G401 (cell line): ENCODE measurements around the gene EPHB2. TPM values are rescaled to one million over a fixed set of nuclear protein-coding genes. Genes with fewer than 3 reads are reported as not detected.

Experiments
- DNase-seq: peaks from one replicate; pipeline ENCODE4 v3.0.0-alpha.2; 2015; ENCODE audit warnings: low spot score
- in situ Hi-C: cut with HindIII; loops from 2 replicates; pipeline ENCODE4 v1.10.0; 2016; ENCODE audit warnings: low sequenced_read_pairs, mixed read lengths
- total RNA-seq: library from RNA; depleted of rRNA; stranded (reverse); fragments of >200 nt; shearing (Covaris generic); gene quantifications from 2 replicates; pipeline ENCODE4 v1.2.3, GENCODE V29; 2014

Gene EPHB2
- total RNA-seq, 1 experiment from 2014 or later, result 0.14 TPM

GRCh38 chr1:22808676-22809483 lies 98.2 kb downstream of the EPHB2 start:
- peak; percentile 12 for DNase-seq
- in situ Hi-C loops, result no loop called here

- no peak for DNase-seq
- in situ Hi-C loops, result no loop called here
Observed at GRCh38 chr1:22809783-22810182, 99.1 kb downstream of the EPHB2 start.

GRCh38 chr1:22810378-22810777 lies 99.7 kb downstream of the EPHB2 start:
- in situ Hi-C loops, result no loop called here
- DNase-seq, result no peak

- in situ Hi-C loops, result no loop called here
Observed at GRCh38 chr1:22812092-22812880, 101.6 kb downstream of the EPHB2 start.

GRCh38 chr1:22812993-22813790 lies 102.6 kb downstream of the EPHB2 start:
- in situ Hi-C loops, result no loop called here
- DNase-seq, result no peak

More at GRCh38 chr1:22812092-22812880, 101.6 kb downstream of the EPHB2 start:
- no peak for DNase-seq

GRCh38 chr1:22814176-22815042 lies 103.8 kb downstream of the EPHB2 start:
- in situ Hi-C loops, result no loop called here
- peak; percentile 27 for DNase-seq

- no peak for DNase-seq
- in situ Hi-C loops, result no loop called here
Observed at GRCh38 chr1:22815043-22815365, 104.4 kb downstream of the EPHB2 start.

- in situ Hi-C loops, result no loop called here
Observed at GRCh38 chr1:22815421-22816066, 104.9 kb downstream of the EPHB2 start.

GRCh38 chr1:22816067-22816775 lies 105.6 kb downstream of the EPHB2 start:
- no peak for DNase-seq
- in situ Hi-C loops, result no loop called here

More at GRCh38 chr1:22815421-22816066, 104.9 kb downstream of the EPHB2 start:
- DNase-seq, result no peak

GRCh38 chr1:22816803-22817202 lies 106.2 kb downstream of the EPHB2 start:
- in situ Hi-C loops, result no loop called here
- DNase-seq, result no peak

GRCh38 chr1:22817462-22817861 lies 106.8 kb downstream of the EPHB2 start:
- in situ Hi-C loops, result no loop called here
- no peak for DNase-seq

GRCh38 chr1:22818061-22818770 lies 107.6 kb downstream of the EPHB2 start:
- in situ Hi-C loops, result no loop called here
- no peak for DNase-seq

- no peak for DNase-seq
- in situ Hi-C loops, result no loop called here
Observed at GRCh38 chr1:22819361-22819760, 108.7 kb downstream of the EPHB2 start.

- in situ Hi-C loops, result no loop called here
Observed at GRCh38 chr1:22821027-22821426, 110.4 kb downstream of the EPHB2 start.

GRCh38 chr1:22822371-22822770 lies 111.7 kb downstream of the EPHB2 start:
- in situ Hi-C loops, result no loop called here
- no peak for DNase-seq

More at GRCh38 chr1:22821027-22821426, 110.4 kb downstream of the EPHB2 start:
- DNase-seq, result no peak

GRCh38 chr1:22824466-22824865 lies 113.8 kb downstream of the EPHB2 start:
- no peak for DNase-seq
- in situ Hi-C loops, result no loop called here

- DNase-seq, result no peak
- in situ Hi-C loops, result no loop called here
Observed at GRCh38 chr1:22824975-22825374, 114.3 kb downstream of the EPHB2 start.
